Suppressor macrophage (primary cell): ENCODE measurements around the gene TP53AIP1.

Experiments
- DNase-seq, 4 experiments: peaks; one replicate each; pipeline ENCODE4 v3.0.0-alpha.2; 2020 to 2022

Gene TP53AIP1

GRCh38 chr11:128888034-128888985 is 54.4 kb downstream of the TP53AIP1 start:
- DNase-seq: no peak

DNA sequence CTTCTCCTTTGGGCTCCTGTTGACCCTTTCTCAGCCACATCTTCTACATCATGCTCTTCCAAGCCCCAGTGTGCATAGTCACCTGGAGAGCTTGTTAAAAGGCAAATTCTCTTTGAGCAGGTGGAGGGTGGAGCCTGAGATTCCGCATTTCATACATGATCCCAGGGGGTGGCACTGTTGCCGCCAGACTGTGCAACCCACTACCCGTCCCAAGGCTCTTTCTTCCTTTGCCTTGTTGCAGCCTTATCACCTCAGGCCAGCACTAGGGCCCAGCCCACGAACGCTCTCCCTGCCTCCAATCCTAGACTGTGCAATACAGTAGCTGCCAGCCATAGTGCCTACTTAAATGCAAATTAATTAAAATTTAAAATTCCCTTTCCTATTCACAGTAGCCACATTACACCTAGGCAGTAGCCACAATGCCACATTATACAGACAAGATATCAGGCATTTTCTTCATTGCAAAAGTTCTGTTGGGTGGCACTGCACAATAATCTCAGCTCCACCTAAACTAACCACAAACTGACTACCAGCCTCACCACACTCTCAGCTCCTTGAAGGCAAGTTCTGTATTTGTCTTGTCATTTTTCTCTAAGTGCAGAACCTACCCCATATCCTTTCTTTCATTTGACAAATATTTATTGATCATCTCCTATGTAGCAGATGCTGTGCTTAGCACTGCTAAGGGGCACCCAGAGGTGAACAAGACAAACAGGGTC is 56.1 kb downstream of the TP53AIP1 start:
- DNase-seq: peak in 1 of 4 experiments; percentile 51
